ENCODE data around the gene ATP6V1E1.
"Not testable (repeated sequence)": the region's sequence is repeated elsewhere in the genome, so short reads cannot be mapped to it uniquely, and the experiment has no call there.

Gene ATP6V1E1

GRCh38 chr22:17575151-17575550, 53.4 kb downstream of the ATP6V1E1 start:
- Histone ChIP-seq H3K27me3 (ENCODE audit: insufficient read depth, low read depth) (no peaks in the 10 kb centered on the region), H3K4me3 (IDR thresholded peaks at IDR 0.05; ENCODE audit: insufficient read depth, low read depth, low read length) (no peak overlapping the region), H3K9ac (no peak overlapping the region), H3K27ac (no peak overlapping the region), H2AFZ (ENCODE audit: low read depth) (no peak overlapping the region), H3K36me3 (ENCODE audit: insufficient read depth) (no peaks in the 10 kb centered on the region), H3K4me2 (no peak overlapping the region), H4K20me1 (ENCODE audit: insufficient read depth) (no peaks in the 10 kb centered on the region), H3K79me2 (ENCODE audit: insufficient read depth, low read depth) (no peaks in the 10 kb centered on the region), H3K4me1 (ENCODE audit: low read depth, poor library complexity, severe bottlenecking) (no peaks in the 10 kb centered on the region)
- TF ChIP-seq CTCF (conservative IDR thresholded peaks at IDR 0.05; ENCODE audit: low read depth, low read length): no peak

DNA sequence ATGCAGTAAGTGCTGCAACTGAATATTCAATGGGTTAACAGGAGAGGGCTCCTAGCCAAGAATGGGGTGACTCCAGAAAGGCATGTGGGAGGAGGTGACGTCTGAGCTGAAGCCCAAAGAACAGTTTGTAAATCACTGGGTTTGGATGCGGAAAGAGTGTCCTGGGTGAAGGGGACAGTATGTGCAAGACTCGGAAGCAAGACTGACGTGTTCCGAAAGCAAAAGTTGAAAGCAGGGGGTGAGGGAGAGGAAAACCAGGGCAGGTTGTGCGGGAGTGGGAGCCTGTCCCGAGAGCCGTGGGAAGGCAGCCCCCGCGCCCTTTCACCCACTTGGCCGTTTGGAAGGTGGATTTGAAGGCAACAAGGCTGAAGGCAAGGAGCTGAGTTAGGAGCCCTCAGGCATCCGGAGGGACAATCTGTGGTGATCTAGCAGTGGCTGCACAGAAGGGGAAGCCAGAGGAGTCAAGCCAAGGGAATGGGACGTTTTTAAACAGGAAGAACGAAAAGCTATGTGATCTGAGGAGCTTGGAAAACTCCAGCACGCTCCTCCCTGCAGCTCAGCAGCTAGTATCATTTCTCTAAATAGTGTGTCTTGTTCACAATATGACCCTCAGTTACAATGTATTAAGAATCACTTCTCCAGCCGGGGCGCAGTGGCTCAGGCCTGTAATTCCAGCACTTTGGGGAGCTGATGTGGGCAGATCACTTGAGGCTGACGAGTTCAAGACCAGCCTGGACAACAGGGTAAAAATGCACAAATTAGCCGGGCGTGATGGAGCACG, 57.5 kb downstream of the ATP6V1E1 start:
- no peak overlapping the region for H3K4me2 ChIP-seq
- no peaks in the 10 kb centered on the region for H3K27me3 ChIP-seq (ENCODE audit: insufficient read depth, low read depth)
- no peaks in the 10 kb centered on the region for H4K20me1 ChIP-seq (ENCODE audit: insufficient read depth)
- H3K36me3 ChIP-seq (ENCODE audit: insufficient read depth): no peaks in the 10 kb centered on the region
- TF ChIP-seq CTCF (conservative IDR thresholded peaks at IDR 0.05; ENCODE audit: low read depth, low read length): no peak
- no peaks in the 10 kb centered on the region for H3K4me1 ChIP-seq (ENCODE audit: low read depth, poor library complexity, severe bottlenecking)
- no peak overlapping the region for H3K9ac ChIP-seq
- H3K79me2 ChIP-seq (ENCODE audit: insufficient read depth, low read depth): no peaks in the 10 kb centered on the region
- H2AFZ ChIP-seq (ENCODE audit: low read depth): no peak overlapping the region
- H3K27ac ChIP-seq: no peak overlapping the region
- no peak overlapping the region for H3K4me3 ChIP-seq (IDR thresholded peaks at IDR 0.05; ENCODE audit: insufficient read depth, low read depth, low read length)

- Histone ChIP-seq H3K27ac (no peak overlapping the region), H3K4me2 (no peak overlapping the region), H3K4me1 (ENCODE audit: low read depth, poor library complexity, severe bottlenecking) (no peaks in the 10 kb centered on the region), H3K36me3 (ENCODE audit: insufficient read depth) (no peaks in the 10 kb centered on the region), H3K9ac (no peak overlapping the region), H3K79me2 (ENCODE audit: insufficient read depth, low read depth) (no peaks in the 10 kb centered on the region), H4K20me1 (ENCODE audit: insufficient read depth) (no peaks in the 10 kb centered on the region), H2AFZ (ENCODE audit: low read depth) (no peak overlapping the region), H3K4me3 (IDR thresholded peaks at IDR 0.05; ENCODE audit: insufficient read depth, low read depth, low read length) (no peak overlapping the region), H3K27me3 (ENCODE audit: insufficient read depth, low read depth) (no peaks in the 10 kb centered on the region)
- no peak for TF ChIP-seq CTCF (conservative IDR thresholded peaks at IDR 0.05; ENCODE audit: low read depth, low read length)
Observed at GRCh38 chr22:17569971-17570511, 58.5 kb downstream of the ATP6V1E1 start.

GRCh38 chr22:17566776-17567175, 61.8 kb downstream of the ATP6V1E1 start:
- no peak overlapping the region for H3K4me3 ChIP-seq (IDR thresholded peaks at IDR 0.05; ENCODE audit: insufficient read depth, low read depth, low read length)
- TF ChIP-seq CTCF (conservative IDR thresholded peaks at IDR 0.05; ENCODE audit: low read depth, low read length): no peak
- H3K9ac ChIP-seq: no peak overlapping the region
- no peak overlapping the region for H2AFZ ChIP-seq (ENCODE audit: low read depth)
- no peaks in the 10 kb centered on the region for H3K36me3 ChIP-seq (ENCODE audit: insufficient read depth)
- no peak overlapping the region for H3K4me2 ChIP-seq
- H4K20me1 ChIP-seq (ENCODE audit: insufficient read depth): no peaks in the 10 kb centered on the region
- no peaks in the 10 kb centered on the region for H3K79me2 ChIP-seq (ENCODE audit: insufficient read depth, low read depth)
- H3K27ac ChIP-seq: no peak overlapping the region
- no peaks in the 10 kb centered on the region for H3K4me1 ChIP-seq (ENCODE audit: low read depth, poor library complexity, severe bottlenecking)
- no peaks in the 10 kb centered on the region for H3K27me3 ChIP-seq (ENCODE audit: insufficient read depth, low read depth)

- H3K27ac ChIP-seq; H4K20me1 ChIP-seq (ENCODE audit: insufficient read depth); H3K4me2 ChIP-seq; H3K4me1 ChIP-seq (ENCODE audit: low read depth, poor library complexity, severe bottlenecking); H2AFZ ChIP-seq (ENCODE audit: low read depth); H3K4me3 ChIP-seq (IDR thresholded peaks at IDR 0.05; ENCODE audit: insufficient read depth, low read depth, low read length); H3K36me3 ChIP-seq (ENCODE audit: insufficient read depth); H3K79me2 ChIP-seq (ENCODE audit: insufficient read depth, low read depth); H3K9ac ChIP-seq; H3K27me3 ChIP-seq (ENCODE audit: insufficient read depth, low read depth): not testable (repeated sequence)
Observed at GRCh38 chr22:17566016-17566687, 62.4 kb downstream of the ATP6V1E1 start.

Measured in KMS-11 (cell line).